Endothelial cell of umbilical vein (primary cell): ENCODE measurements around the gene MUC20. TPM values are rescaled to one million over a fixed set of nuclear protein-coding genes. Genes with fewer than 3 reads are reported as not detected.

ENCODE experiments used
- BruUV-seq: library from RNA; stranded (reverse); fragments of 400-500 nt; replicated peaks from 2 replicates; lab custom pipeline; 2021; lab: Mats Ljungman, UMichigan
- CTCF ChIA-PET: fragments of 300-600, 350-600 bp; sonication (Branson Sonifier 250); formaldehyde crosslinking; loops from one replicate; lab custom pipeline; 2021; ENCODE audit warnings: antibody characterized with exemption, inconsistent platforms; lab: Charles Lee
- POLR2A ChIA-PET: fragments of 300-600, 350-600 bp; sonication (Branson Sonifier 250); formaldehyde crosslinking; loops from one replicate; lab custom pipeline; 2021; ENCODE audit warnings: antibody characterized with exemption, inconsistent platforms; lab: Charles Lee
- DNase-seq: peaks from one replicate; pipeline ENCODE4 v3.0.0-alpha.2; 2011; ENCODE audit warnings: low read depth, low spot score
- FAIRE-seq: peaks from 2 replicates; lab custom pipeline; 2011; peaks lifted over from hg19 to GRCh38; lab: Jason Lieb, UNC
- H2AFZ ChIP-seq: 2 replicates; pipeline ENCODE4 v1.6.0; 2012; ENCODE audit warnings: low read depth, low read length, control low read depth, inconsistent platforms
- H3K27ac ChIP-seq: 2 replicates; pipeline ENCODE4 v1.5.1; 2011; ENCODE audit warnings: low read depth, mild to moderate bottlenecking, control low read depth, low read length, moderate library complexity; ENCODE audit not compliant: insufficient read depth
- H3K27me3 ChIP-seq, 2 experiments: 2 replicates each; pipeline versions ENCODE4 v1.6.0 to v1.6.1; 2011; ENCODE audit warnings: low read length in 2 of 2, mixed read lengths in 1 of 2; ENCODE audit not compliant: control insufficient read depth in 2 of 2, insufficient read depth in 2 of 2
- H3K36me3 ChIP-seq, 2 experiments: 2 replicates in 1 of 2; 3 replicates in 1 of 2; pipeline ENCODE4 v1.5.1; 2011; ENCODE audit warnings: low read length in 2 of 2, mild to moderate bottlenecking in 1 of 2, moderate library complexity in 1 of 2; ENCODE audit not compliant: control insufficient read depth in 2 of 2, insufficient read depth in 2 of 2; ENCODE audit errors: extremely low read depth in 1 of 2
- H3K4me1 ChIP-seq: 3 replicates; pipeline ENCODE4 v1.5.1; 2011; ENCODE audit warnings: mild to moderate bottlenecking, low read length; ENCODE audit not compliant: control insufficient read depth, insufficient read depth; ENCODE audit errors: extremely low read depth
- H3K4me2 ChIP-seq: 2 replicates; pipeline ENCODE4 v1.6.1; 2011; ENCODE audit warnings: low read length, control low read depth, mixed read lengths; ENCODE audit not compliant: insufficient read depth
- H3K4me3 ChIP-seq, 3 experiments: fragments of 200-600 bp in 1 of 3; sonication (generic), shearing (Covaris generic) in 1 of 3; replicated peaks in 1 of 3; 2 replicates each; pipeline ENCODE4 v1.5.1; 2011 to 2016; ENCODE audit warnings: control low read depth in 3 of 3, low read length in 3 of 3, mild to moderate bottlenecking in 2 of 3, inconsistent platforms in 1 of 3, low read depth in 1 of 3, moderate library complexity in 1 of 3; ENCODE audit not compliant: insufficient read depth in 1 of 3
- H3K79me2 ChIP-seq: 2 replicates; pipeline ENCODE4 v1.6.0; 2012; ENCODE audit warnings: low read length, inconsistent platforms; ENCODE audit not compliant: control insufficient read depth, insufficient read depth
- H3K9ac ChIP-seq: replicated peaks from 2 replicates; pipeline ENCODE3; 2011; ENCODE audit warnings: low read length, control low read depth; ENCODE audit not compliant: insufficient read depth; ENCODE audit errors: extremely low read depth
- H3K9me1 ChIP-seq: replicated peaks from 3 replicates; pipeline ENCODE4 v1.6.0; 2011; ENCODE audit warnings: mild to moderate bottlenecking, low read length; ENCODE audit not compliant: control insufficient read depth, insufficient read depth; ENCODE audit errors: extremely low read depth
- H3K9me3 ChIP-seq: replicated peaks from 2 replicates; pipeline ENCODE4 v1.5.1; 2012; ENCODE audit warnings: low read length, inconsistent platforms; ENCODE audit not compliant: control insufficient read depth, insufficient read depth
- H4K20me1 ChIP-seq: replicated peaks from 2 replicates; pipeline ENCODE3; 2011; ENCODE audit warnings: mild to moderate bottlenecking, low read length; ENCODE audit not compliant: control insufficient read depth, insufficient read depth; ENCODE audit errors: extremely low read depth
- CTCF ChIP-seq, 2 donors: IDR thresholded peaks; 1 replicate in 1 of 2; 2 replicates in 1 of 2; pipeline ENCODE4 v1.5.1; 2011; ENCODE audit warnings: low read length in 2 of 2, mild to moderate bottlenecking in 2 of 2, moderate library complexity in 2 of 2, control low read depth in 1 of 2, inconsistent platforms in 1 of 2, low read depth in 1 of 2; ENCODE audit not compliant: insufficient read depth in 1 of 2; ENCODE audit errors: extremely low read depth in 1 of 2
- EZH2 ChIP-seq: IDR thresholded peaks from 2 replicates; pipeline ENCODE4 v1.6.1; 2012; ENCODE audit warnings: borderline replicate concordance, low read depth, mild to moderate bottlenecking, moderate library complexity, low read length, inconsistent platforms; ENCODE audit not compliant: severe bottlenecking
- FOS ChIP-seq: IDR thresholded peaks from 2 replicates; pipeline ENCODE4 v1.6.1; 2011; ENCODE audit warnings: mild to moderate bottlenecking, low read length, moderate library complexity, borderline replicate concordance; ENCODE audit not compliant: insufficient read depth
- GATA2 ChIP-seq: IDR thresholded peaks from 2 replicates; pipeline ENCODE4 v1.7.0; 2011; ENCODE audit warnings: low read depth, mild to moderate bottlenecking, moderate library complexity, mixed read lengths, low read length; ENCODE audit not compliant: insufficient read length, insufficient read depth
- JUN ChIP-seq: IDR thresholded peaks from 2 replicates; pipeline ENCODE4 v1.6.1; 2011; ENCODE audit warnings: borderline replicate concordance, low read depth; ENCODE audit not compliant: insufficient read length, insufficient read depth
- MAX ChIP-seq: IDR thresholded peaks from 2 replicates; pipeline ENCODE4 v1.6.1; 2011; ENCODE audit not compliant: insufficient read depth, insufficient read length
- MYC ChIP-seq: IDR thresholded peaks from one replicate; pipeline ENCODE4 v1.6.1; 2011; ENCODE audit warnings: mild to moderate bottlenecking, low read depth, low read length
- POLR2A ChIP-seq: IDR thresholded peaks from 2 replicates; pipeline ENCODE4 v1.6.1; 2012; ENCODE audit warnings: low read depth, mild to moderate bottlenecking, control low read depth, low read length
- POLR2AphosphoS5 ChIP-seq: IDR thresholded peaks from 2 replicates; pipeline ENCODE4 v1.6.1; 2012; ENCODE audit warnings: low read depth, mild to moderate bottlenecking, control low read depth, low read length, moderate library complexity; ENCODE audit not compliant: insufficient read depth
- dilution Hi-C: fragments of 300-500 bp; cut with MboI; formaldehyde crosslinking; loops from one replicate; pipeline ENCODE4 v1.15.0; 2019; ENCODE audit warnings: low sequenced_read_pairs; ENCODE audit not compliant: extremely low pct_ligation_motif_present
- intact Hi-C: fragments of 100-400 bp; cut with micrococcal nuclease; formaldehyde crosslinking; loops from one replicate; pipeline ENCODE4 v1.10.0; 2022
- polyA plus RNA-seq, 4 experiments: library from polyadenylated mRNA; depleted of rRNA in 3 of 4; stranded (reverse) in 3 of 4; unstranded in 1 of 4; fragments of >200 nt; gene quantifications; 2 replicates each; pipeline versions ENCODE4 v1.2.1 to v1.2.3, GENCODE V29; 2011 to 2012; ENCODE audit warnings: missing spikeins in 1 of 4
- total RNA-seq: library from RNA; stranded (reverse); gene quantifications from 2 replicates; pipeline ENCODE4 v1.2.3, GENCODE V29; 2021

Gene MUC20
- total and polyA plus RNA-seq, 2 donors (not counting 3 experiments of a cell fraction or from before 2014, with no cell fraction given): 0.62 TPM; not detected in 1

GRCh38 chr3:195757438-195757770 lies 36.6 kb downstream of the MUC20 start:
- no peak for FAIRE-seq
- H3K4me1 ChIP-seq: peaks cover 6% of the 10 kb centered on the region
- no peak overlapping the region for H3K9ac ChIP-seq
- no peaks in the 10 kb centered on the region for H3K36me3 ChIP-seq
- TF ChIP-seq CTCF (IDR thresholded peaks at IDR 0.05; ENCODE audit: extremely low read depth in 1 of 2, insufficient read depth in 1 of 2, low read depth in 1 of 2, low read length in 2 of 2) (no peak), JUN (no peak), GATA2 (no peak), FOS (no peak), MAX (no peak), EZH2 (no peak), MYC (no peak), POLR2A (no peak), POLR2AphosphoS5 (no peak)
- no peaks in the 10 kb centered on the region for H3K9me1 ChIP-seq
- H3K27ac ChIP-seq: no peak overlapping the region
- no peaks in the 10 kb centered on the region for H4K20me1 ChIP-seq
- peak overlapping the region; percentile 16 for H3K4me2 ChIP-seq
- H2AFZ ChIP-seq: no peak overlapping the region
- ChIA-PET CTCF (no interaction called here), POLR2A (no interaction called here)
- no peak overlapping the region for H3K4me3 ChIP-seq
- DNase-seq: peak; percentile 49
- BruUV-seq: no TSS peak
- H3K27me3 ChIP-seq: peaks cover 14 to 19% of the 10 kb centered on the region in 2 experiments
- H3K9me3 ChIP-seq: no peaks in the 10 kb centered on the region
- dilution Hi-C loops: no loop called here
- H3K79me2 ChIP-seq: no peaks in the 10 kb centered on the region
- intact Hi-C loops: no loop called here
